NCI-H1436 (cell line): ENCODE results near the gene R3HDM2.

Experiments used
- DNase-seq: peaks from one replicate; lab custom pipeline; 2025; lab: John Stamatoyannopoulos, UW

The R3HDM2 gene

GRCh38 chr12:57467212-57467874 is 36.5 kb upstream of the R3HDM2 start:
- no peak for DNase-seq

GRCh38 chr12:57465747-57466505 is 35.1 kb upstream of the R3HDM2 start:
- no peak for DNase-seq

GRCh38 chr12:57465030-57465746 is 34.3 kb upstream of the R3HDM2 start:
- DNase-seq: no peak

- DNase-seq: no peak
These were observed 33.7 kb upstream of the R3HDM2 start for GRCh38 chr12:57464569-57464968.

GRCh38 chr12:57462912-57463253 is 32.0 kb upstream of the R3HDM2 start:
- no peak for DNase-seq

GRCh38 chr12:57462251-57462911 is 31.5 kb upstream of the R3HDM2 start:
- DNase-seq: peak; percentile 88

GRCh38 chr12:57461917-57462250 is 31.0 kb upstream of the R3HDM2 start:
- DNase-seq: no peak

- DNase-seq: no peak
These were observed 30.6 kb upstream of the R3HDM2 start for GRCh38 chr12:57461276-57461916.

- no peak for DNase-seq
These were observed 30.0 kb upstream of the R3HDM2 start for GRCh38 chr12:57460841-57461275.

- DNase-seq: no peak
These were observed 29.6 kb upstream of the R3HDM2 start for GRCh38 chr12:57460468-57460784.

GRCh38 chr12:57459750-57460467 is 29.1 kb upstream of the R3HDM2 start, which contains the start of gene GLI1:
Gene GLI1 (plus strand): TSS chr12:57459785. CDS start chr12:57463692, 3,907 bp downstream.
- DNase-seq: no peak

GRCh38 chr12:57459055-57459749 is 28.4 kb upstream of the R3HDM2 start:
- peak; percentile 94 for DNase-seq

GRCh38 chr12:57458665-57459054 is 27.8 kb upstream of the R3HDM2 start:
- DNase-seq: no peak

- DNase-seq: no peak
These were observed 26.1 kb upstream of the R3HDM2 start for GRCh38 chr12:57456737-57457490.

GRCh38 chr12:57456145-57456700 is 25.4 kb upstream of the R3HDM2 start:
- peak; percentile 55 for DNase-seq

GRCh38 chr12:57455374-57456144 is 24.7 kb upstream of the R3HDM2 start:
- DNase-seq: no peak

GRCh38 chr12:57454566-57455373 is 23.9 kb upstream of the R3HDM2 start, which contains the start of gene INHBE:
Gene INHBE (plus strand): TSS chr12:57455307. CDS start chr12:57455537, 230 bp downstream.
- DNase-seq: peak; percentile 12

- DNase-seq: no peak
These were observed 23.3 kb upstream of the R3HDM2 start for GRCh38 chr12:57454213-57454565.
